IMR-90 (cell line): ENCODE measurements around the gene C11orf54. TPM values are rescaled to one million over a fixed set of nuclear protein-coding genes. Genes with fewer than 3 reads are reported as not detected.

Experiments used
- ATAC-seq: fragments of 200-7000 bp; cut with Tn5 transposase; 2 replicates; pipeline ENCODE4 v1.9.1; 2020; ENCODE audit warnings: low read depth, mild to moderate bottlenecking, moderate library complexity
- BruUV-seq: library from RNA; stranded (reverse); fragments of 400-500 nt; replicated peaks from 2 replicates; lab custom pipeline; 2021; lab: Mats Ljungman, UMichigan
- CTCF ChIA-PET: fragments of 300-600 bp; formaldehyde crosslinking; extraction: SDS; loops from one replicate; lab custom pipeline; 2021; ENCODE audit warnings: antibody characterized with exemption; lab: Yijun Ruan, JAX
- POLR2A ChIA-PET: fragments of 300-600 bp; sonication (Branson Sonifier 250); formaldehyde crosslinking; loops from one replicate; lab custom pipeline; 2022; ENCODE audit warnings: antibody characterized with exemption; ENCODE audit not compliant: unreplicated experiment; lab: Charles Lee
- DNase-seq: peaks from one replicate; pipeline ENCODE4 v3.0.0; 2013
- H2AFZ ChIP-seq: replicated peaks from 2 replicates; pipeline ENCODE3; 2013; ENCODE audit warnings: low read length, mild to moderate bottlenecking; ENCODE audit not compliant: poor library complexity
- H2AK5ac ChIP-seq: 2 replicates; pipeline ENCODE4 v1.6.1; 2013; ENCODE audit warnings: low read depth, low read length, inconsistent platforms
- H2AK9ac ChIP-seq: replicated peaks from 2 replicates; pipeline ENCODE3; 2013; ENCODE audit warnings: mild to moderate bottlenecking, low read depth, low read length, moderate library complexity; ENCODE audit not compliant: poor library complexity
- H2BK120ac ChIP-seq: 2 replicates; pipeline ENCODE4 v1.6.1; 2013; ENCODE audit warnings: low read depth, low read length, inconsistent platforms
- H2BK15ac ChIP-seq: 3 replicates; pipeline ENCODE4 v1.6.1; 2013; ENCODE audit warnings: low read depth, low read length, inconsistent platforms
- H2BK20ac ChIP-seq: 2 replicates; pipeline ENCODE4 v1.6.1; 2013; ENCODE audit warnings: low read depth, mild to moderate bottlenecking, inconsistent platforms, low read length, moderate library complexity
- H2BK5ac ChIP-seq: 2 replicates; pipeline ENCODE4 v1.6.1; 2013; ENCODE audit warnings: mild to moderate bottlenecking, low read depth, low read length, inconsistent platforms; ENCODE audit not compliant: poor library complexity, severe bottlenecking
- H3K14ac ChIP-seq: replicated peaks from 2 replicates; pipeline ENCODE4 v1.6.1; 2013; ENCODE audit warnings: low read depth, low read length, inconsistent platforms
- H3K18ac ChIP-seq: 2 replicates; pipeline ENCODE4 v1.6.1; 2013; ENCODE audit warnings: low read depth, low read length, control low read depth
- H3K23ac ChIP-seq: 2 replicates; pipeline ENCODE4 v1.6.1; 2013; ENCODE audit warnings: low read depth, low read length, inconsistent platforms
- H3K27ac ChIP-seq: 2 replicates; pipeline ENCODE4 v1.5.1; 2013; ENCODE audit warnings: mild to moderate bottlenecking, control low read depth, low read length; ENCODE audit not compliant: insufficient read depth
- H3K27me3 ChIP-seq: 2 replicates; pipeline ENCODE4 v1.6.1; 2013; ENCODE audit warnings: low read length; ENCODE audit not compliant: control insufficient read depth, insufficient read depth
- H3K36me3 ChIP-seq: 2 replicates; pipeline ENCODE4 v1.6.1; 2013; ENCODE audit warnings: low read length, mixed read lengths; ENCODE audit not compliant: control insufficient read depth, insufficient read depth
- H3K4ac ChIP-seq: 2 replicates; pipeline ENCODE4 v1.6.1; 2013; ENCODE audit warnings: low read depth, low read length, inconsistent platforms
- H3K4me1 ChIP-seq: 2 replicates; pipeline ENCODE4 v1.6.1; 2013; ENCODE audit warnings: low read length, mixed read lengths; ENCODE audit not compliant: control insufficient read depth, insufficient read depth
- H3K4me2 ChIP-seq: 2 replicates; pipeline ENCODE4 v1.6.1; 2013; ENCODE audit warnings: low read depth, mild to moderate bottlenecking, control low read depth, low read length, moderate library complexity
- H3K4me3 ChIP-seq: 2 replicates; pipeline ENCODE4 v1.5.1; 2013; ENCODE audit warnings: low read depth, mild to moderate bottlenecking, control low read depth, low read length, moderate library complexity; ENCODE audit not compliant: insufficient read depth
- H3K56ac ChIP-seq: 2 replicates; pipeline ENCODE4 v1.6.1; 2013; ENCODE audit warnings: low read length, inconsistent platforms; ENCODE audit not compliant: insufficient read depth; ENCODE audit errors: extremely low read depth
- H3K79me1 ChIP-seq, 2 experiments: 2 replicates each; pipeline ENCODE4 v1.6.1; 2013; ENCODE audit warnings: low read length in 2 of 2, inconsistent platforms in 1 of 2, low read depth in 1 of 2
- H3K9ac ChIP-seq: 2 replicates; pipeline ENCODE4 v1.6.1; 2013; ENCODE audit warnings: low read depth, low read length, control low read depth
- H3K9me1 ChIP-seq: 2 replicates; pipeline ENCODE4 v1.6.1; 2013; ENCODE audit warnings: low read length, inconsistent platforms; ENCODE audit not compliant: insufficient read depth
- H3K9me3 ChIP-seq: 2 replicates; pipeline ENCODE4 v1.6.1; 2013; ENCODE audit warnings: low read length; ENCODE audit not compliant: control insufficient read depth, insufficient read depth
- H4K20me1 ChIP-seq: 2 replicates; pipeline ENCODE4 v1.6.1; 2013; ENCODE audit warnings: low read length, inconsistent platforms; ENCODE audit not compliant: insufficient read depth
- H4K5ac ChIP-seq: 2 replicates; pipeline ENCODE4 v1.6.1; 2013; ENCODE audit warnings: mild to moderate bottlenecking, low read depth, low read length, control low read depth
- H4K8ac ChIP-seq, 2 experiments: 2 replicates each; pipeline ENCODE4 v1.6.1; 2013; ENCODE audit warnings: low read depth in 2 of 2, low read length in 2 of 2, control low read depth in 1 of 2, inconsistent platforms in 1 of 2
- H4K91ac ChIP-seq: 2 replicates; pipeline ENCODE4 v1.6.1; 2013; ENCODE audit warnings: low read depth, low read length, inconsistent platforms; ENCODE audit not compliant: insufficient read depth
- BHLHE40 ChIP-seq: fragments of 150-350 bp; IDR thresholded peaks from 2 replicates; pipeline ENCODE4 v1.6.1; 2016; ENCODE audit warnings: mild to moderate bottlenecking, low read depth, low read length
- FOS ChIP-seq: fragments of 150-350 bp; IDR thresholded peaks from 2 replicates; pipeline ENCODE4 v1.6.1; 2016; ENCODE audit warnings: low read depth, low read length
- MAFK ChIP-seq: IDR thresholded peaks from 2 replicates; pipeline ENCODE4 v1.6.1; 2012; ENCODE audit warnings: low read depth, low read length, improper control_type of control experiment
- MAZ ChIP-seq: IDR thresholded peaks from 2 replicates; pipeline ENCODE4 v1.6.1; 2012; ENCODE audit warnings: low read depth, mild to moderate bottlenecking, low read length, improper control_type of control experiment, moderate library complexity, borderline replicate concordance
- MXI1 ChIP-seq: IDR thresholded peaks from 2 replicates; pipeline ENCODE4 v1.6.1; 2012; ENCODE audit warnings: low read depth, mild to moderate bottlenecking, low read length, moderate library complexity, borderline replicate concordance
- NFE2L2 ChIP-seq: fragments of 150-350 bp; IDR thresholded peaks from 2 replicates; pipeline ENCODE4 v1.6.1; 2016; ENCODE audit warnings: low read depth, mild to moderate bottlenecking, low read length
- POLR2A ChIP-seq: IDR thresholded peaks from 2 replicates; pipeline ENCODE4 v1.6.1; 2012; ENCODE audit warnings: mild to moderate bottlenecking, low read depth, low read length
- RAD21 ChIP-seq: IDR thresholded peaks from 2 replicates; pipeline ENCODE4 v1.6.1; 2012; ENCODE audit warnings: low read length, improper control_type of control experiment
- RCOR1 ChIP-seq: IDR thresholded peaks from 2 replicates; pipeline ENCODE4 v1.6.1; 2012; ENCODE audit warnings: mild to moderate bottlenecking, low read length, improper control_type of control experiment; ENCODE audit not compliant: insufficient replicate concordance
- SMC3 ChIP-seq: fragments of 150-350 bp; IDR thresholded peaks from 2 replicates; pipeline ENCODE4 v1.6.1; 2016; ENCODE audit warnings: low read depth, mild to moderate bottlenecking, antibody characterized with exemption, low read length, moderate library complexity
- WGBS, 2 experiments: methylation state at CpG; one replicate each; pipeline versions ENCODE4 v1.1.5 to v1.1.7; 2013; ENCODE audit warnings: missing lambda C conversion rate in 2 of 2; ENCODE audit not compliant: insufficient read length in 1 of 2; ENCODE audit errors: extremely low coverage in 2 of 2; 5-methylcytosine and 5-hydroxymethylcytosine counted together
- dilution Hi-C: fragments of 300-500 bp; cut with HindIII; formaldehyde crosslinking; loops from one replicate; pipeline ENCODE4 v1.14.3; 2018; ENCODE audit warnings: low sequenced_read_pairs; ENCODE audit not compliant: unreplicated experiment
- in situ Hi-C: fragments of 300-500 bp; cut with MboI; formaldehyde crosslinking; loops from 3 replicates; pipeline ENCODE4 v1.14.3; 2019; ENCODE audit warnings: low sequenced_read_pairs, inconsistent platforms, mixed read lengths
- intact Hi-C: fragments of 100-400 bp; cut with micrococcal nuclease; formaldehyde crosslinking; loops from 2 replicates; pipeline ENCODE4 v1.10.0; 2022
- polyA plus RNA-seq, 3 experiments: library from polyadenylated mRNA; depleted of rRNA; stranded (reverse); fragments of >200 nt; gene quantifications; 2 replicates each; pipeline ENCODE4 v1.2.3, GENCODE V29; 2012; ENCODE audit warnings: low replicate concordance in 1 of 3
- total RNA-seq: library from RNA; depleted of rRNA; stranded (reverse); fragments of >200 nt; gene quantifications from 2 replicates; pipeline ENCODE4 v1.2.3, GENCODE V29; 2012
- TF ChIP-seq, protein P1 (sequence below): fragments of 150-350 bp; IDR thresholded peaks from 2 replicates; pipeline ENCODE4 v1.6.1; 2017; ENCODE audit warnings: mild to moderate bottlenecking, antibody characterized with exemption, low read length, low read depth
- TF ChIP-seq, protein P2 (sequence below): fragments of 150-350 bp; IDR thresholded peaks from 2 replicates; pipeline ENCODE4 v1.6.1; 2016; ENCODE audit warnings: low read depth, mild to moderate bottlenecking, low read length, moderate library complexity, borderline replicate concordance

C11orf54 gene
- total and polyA plus RNA-seq, 2 of the 4 experiments (the other 2 are of a cell fraction) = 13.7 to 16.0 TPM

DNA sequence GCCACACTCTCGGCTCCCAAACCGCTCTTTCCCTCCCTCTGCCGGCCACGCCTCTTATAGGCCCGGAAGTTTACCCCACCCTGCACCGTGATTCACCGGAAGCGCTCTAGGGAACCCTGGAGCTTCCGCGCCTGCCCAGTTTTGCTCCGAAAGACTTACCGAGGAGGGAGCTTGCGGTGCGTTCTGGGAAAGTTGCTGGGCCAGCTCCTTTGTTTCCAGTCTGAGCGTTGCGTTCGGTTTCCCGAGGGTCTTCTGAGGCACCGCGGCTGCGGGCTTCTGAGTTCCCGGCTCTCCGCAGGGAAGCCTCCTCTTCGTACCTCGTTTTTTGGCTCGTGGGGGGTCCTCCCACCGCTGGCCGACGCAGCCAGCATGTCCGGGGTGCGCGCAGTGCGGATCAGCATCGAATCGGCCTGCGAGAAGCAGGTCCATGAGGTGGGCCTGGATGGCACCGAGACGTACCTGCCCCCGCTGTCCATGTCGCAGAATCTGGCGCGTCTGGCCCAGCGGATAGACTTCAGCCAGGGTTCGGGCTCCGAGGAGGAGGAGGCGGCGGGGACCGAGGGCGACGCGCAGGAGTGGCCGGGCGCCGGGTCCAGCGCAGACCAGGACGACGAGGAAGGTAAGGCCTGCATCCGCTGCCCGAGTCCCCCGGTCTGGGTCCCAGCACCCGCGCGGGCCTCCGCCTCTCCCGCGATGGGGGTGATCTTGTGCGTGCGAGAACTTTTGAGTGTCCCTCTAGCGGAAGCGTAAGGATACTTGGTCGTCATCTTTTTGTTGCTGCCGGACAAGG lies 42.9 kb downstream of the C11orf54 start, which contains the start of gene MED17:
Gene MED17, plus strand, starts transcription at position 138 of the 790 bp plus-strand sequence. Its CDS starts 232 bp downstream, at position 370.
- dilution Hi-C loops = no loop called here
- TF ChIP-seq, protein P1, sequence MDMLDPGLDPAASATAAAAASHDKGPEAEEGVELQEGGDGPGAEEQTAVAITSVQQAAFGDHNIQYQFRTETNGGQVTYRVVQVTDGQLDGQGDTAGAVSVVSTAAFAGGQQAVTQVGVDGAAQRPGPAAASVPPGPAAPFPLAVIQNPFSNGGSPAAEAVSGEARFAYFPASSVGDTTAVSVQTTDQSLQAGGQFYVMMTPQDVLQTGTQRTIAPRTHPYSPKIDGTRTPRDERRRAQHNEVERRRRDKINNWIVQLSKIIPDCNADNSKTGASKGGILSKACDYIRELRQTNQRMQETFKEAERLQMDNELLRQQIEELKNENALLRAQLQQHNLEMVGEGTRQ = no peak
- TF ChIP-seq, protein P2, sequence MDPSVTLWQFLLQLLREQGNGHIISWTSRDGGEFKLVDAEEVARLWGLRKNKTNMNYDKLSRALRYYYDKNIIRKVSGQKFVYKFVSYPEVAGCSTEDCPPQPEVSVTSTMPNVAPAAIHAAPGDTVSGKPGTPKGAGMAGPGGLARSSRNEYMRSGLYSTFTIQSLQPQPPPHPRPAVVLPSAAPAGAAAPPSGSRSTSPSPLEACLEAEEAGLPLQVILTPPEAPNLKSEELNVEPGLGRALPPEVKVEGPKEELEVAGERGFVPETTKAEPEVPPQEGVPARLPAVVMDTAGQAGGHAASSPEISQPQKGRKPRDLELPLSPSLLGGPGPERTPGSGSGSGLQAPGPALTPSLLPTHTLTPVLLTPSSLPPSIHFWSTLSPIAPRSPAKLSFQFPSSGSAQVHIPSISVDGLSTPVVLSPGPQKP = 0 out of 2 replicates have a peak, but pooled peaks have one; percentile 36
- peak; percentile 84; the same call in 1 of the 2 replicates for TF ChIP-seq POLR2A
- TF ChIP-seq FOS = peak; percentile 44; the same call in 1 of the 2 replicates
- TF ChIP-seq MAZ = peak; percentile 84; the same call in 1 of the 2 replicates
- TF ChIP-seq RAD21 = peak; percentile 4; the same call in 1 of the 2 replicates
- TF ChIP-seq RCOR1 = no peak
- no peak for TF ChIP-seq NFE2L2
- TF ChIP-seq SMC3 = no peak
- peak; percentile 52; the same call in 1 of the 2 replicates for TF ChIP-seq MXI1
- peak; percentile 19; the same call in 1 of the 2 replicates for TF ChIP-seq MAFK
- TF ChIP-seq BHLHE40 = no peak

More for the DNA sequence above, 42.9 kb downstream of the C11orf54 start, which contains the start of gene MED17:
- ChIA-PET CTCF (interaction anchor here (0.9 kb wide), 1 partner anchor 18 kb away, joined by 3 read pairs; no protein-coding TSS in a partner anchor), POLR2A (interaction anchor here (0.6 to 1.3 kb wide), 8 partner anchors 13 to 709 kb away, joined by 3 to 23 read pairs (median 3); no protein-coding TSS in a partner anchor)
- H3K27ac ChIP-seq = peak within 1 kb of the TSS; percentile 94
- peak within 1 kb of the TSS; percentile 54 for H2BK120ac ChIP-seq
- peak within 1 kb of the TSS; percentile 98 for H3K56ac ChIP-seq
- peak within 1 kb of the TSS; percentile 83 for H2BK5ac ChIP-seq
- H4K5ac ChIP-seq = peak within 1 kb of the TSS; percentile 82
- peak within 1 kb of the TSS; percentile 71 for H4K91ac ChIP-seq
- no TSS peak for BruUV-seq
- peak within 1 kb of the TSS; percentile 67 for H3K23ac ChIP-seq
- ATAC-seq = peak; percentile 96
- peaks cover 4% of the 10 kb centered on the region; the same call in 1 of the 2 replicates for H3K4me1 ChIP-seq
- H2BK20ac ChIP-seq = no peak within 1 kb of the TSS
- no peaks in the 10 kb centered on the region for H3K9me3 ChIP-seq
- peak within 1 kb of the TSS; percentile 70 for H3K18ac ChIP-seq
- no peak within 1 kb of the TSS for H2BK15ac ChIP-seq
- intact Hi-C loops = loop anchor here (1.0 kb wide), 1 partner anchor 43 kb away; the partner anchor contains the start of genes C11orf54 and TAF1D
- peaks cover 7 to 19% of the 10 kb centered on the region in 2 experiments; a peak in 2 of 4 replicates for H3K79me1 ChIP-seq
- peak within 1 kb of the TSS; percentile 84 for H2AK5ac ChIP-seq
- peaks cover 3% of the 10 kb centered on the region; the same call in 1 of the 2 replicates for H3K36me3 ChIP-seq
- no peaks in the 10 kb centered on the region for H3K27me3 ChIP-seq
- peak within 1 kb of the TSS; percentile 96 for H3K4me2 ChIP-seq
- peak within 1 kb of the TSS; percentile 96 for H2AFZ ChIP-seq
- peak within 1 kb of the TSS; percentile 81 for H3K14ac ChIP-seq
- peak within 1 kb of the TSS; percentile 97 for H3K9ac ChIP-seq
- peak within 1 kb of the TSS; percentile 89 to 92 for H4K8ac ChIP-seq
- H2AK9ac ChIP-seq = peak within 1 kb of the TSS; percentile 99
- peaks cover 40% of the 10 kb centered on the region for H4K20me1 ChIP-seq
- peak within 1 kb of the TSS; percentile 92 for H3K4ac ChIP-seq
- in situ Hi-C loops = no loop called here
- peak within 1 kb of the TSS; percentile 91 for H3K4me3 ChIP-seq
- peak; percentile 92 for DNase-seq
- H3K9me1 ChIP-seq = peaks cover 4% of the 10 kb centered on the region; the same call in 1 of the 2 replicates
- WGBS, 2 experiments = 1% methylated on average over 35 of the region's 72 CpGs; no CpG with 5 or more reads in 1 of the 2 experiments
